ENCODE data around the gene GPR176.
A peak's percentile ranks its signal among the peaks of the same experiment; 100 is the strongest.

GPR176 gene

GRCh38 chr15:39784125-39784524 lies 135.9 kb downstream of the GPR176 start:
- Histone ChIP-seq H3K27me3 (ENCODE audit: control insufficient read depth in 5 of 5, insufficient read depth in 4 of 5, low read length in 5 of 5) (no peaks in the 10 kb centered on the region), H3K4me3 (ENCODE audit: low read depth in 1 of 5, low read length in 5 of 5) (no peak overlapping the region), H3K27ac (ENCODE audit: low read depth, low read length) (no peak overlapping the region), H3K4me1 (ENCODE audit: control insufficient read depth in 5 of 5, insufficient read depth in 5 of 5, low read length in 5 of 5) (peaks cover 0 to 23% (median 11%) of the 10 kb centered on the region in 5 donors), H3K9me3 (ENCODE audit: control insufficient read depth in 5 of 5, low read length in 5 of 5) (no peaks in the 10 kb centered on the region), H3K36me3 (ENCODE audit: control insufficient read depth in 5 of 5, insufficient read depth in 5 of 5, low read length in 5 of 5) (no peaks in the 10 kb centered on the region), H3K9ac (ENCODE audit: low read length in 5 of 5) (no peak overlapping the region)

DNA sequence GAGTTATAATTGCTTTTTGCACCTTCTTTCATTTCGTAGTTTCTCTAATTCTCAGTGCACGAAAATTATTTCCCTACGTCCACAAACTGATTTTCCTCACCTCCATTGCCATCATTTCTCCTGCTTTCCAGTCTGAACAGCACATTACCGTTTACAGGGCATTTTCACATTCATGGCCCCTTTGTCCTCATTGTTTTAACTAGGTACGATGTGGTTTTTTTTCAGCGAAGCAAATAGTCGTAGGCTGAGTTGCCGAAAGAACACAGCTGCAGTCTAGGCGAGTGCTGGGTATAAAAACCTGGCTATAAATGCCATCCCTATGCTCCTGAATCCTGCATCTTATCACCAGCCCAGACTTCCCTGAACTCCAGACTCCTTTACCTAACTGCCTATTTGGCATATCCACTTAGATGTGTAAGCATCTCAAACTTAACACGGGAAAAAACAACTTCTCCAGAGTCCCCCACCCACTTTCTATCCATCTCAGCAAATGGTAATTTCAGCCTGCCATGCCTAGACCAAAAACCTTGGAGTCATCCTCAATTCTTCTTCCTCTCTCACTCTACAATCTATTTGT lies 136.7 kb downstream of the GPR176 start:
- Histone ChIP-seq H3K4me3 (ENCODE audit: low read depth in 1 of 5, low read length in 5 of 5) (peak overlapping the region; percentile 74 to 97 (median 93)), H3K9ac (ENCODE audit: low read length in 5 of 5) (peak overlapping the region; percentile 67 to 86 (median 76)), H3K27ac (ENCODE audit: low read depth, low read length) (peak overlapping the region; percentile 32), H3K4me1 (ENCODE audit: control insufficient read depth in 5 of 5, insufficient read depth in 5 of 5, low read length in 5 of 5) (peaks cover 0 to 23% (median 11%) of the 10 kb centered on the region in 5 donors), H3K36me3 (ENCODE audit: control insufficient read depth in 5 of 5, insufficient read depth in 5 of 5, low read length in 5 of 5) (no peaks in the 10 kb centered on the region), H3K27me3 (ENCODE audit: control insufficient read depth in 5 of 5, insufficient read depth in 4 of 5, low read length in 5 of 5) (no peaks in the 10 kb centered on the region), H3K9me3 (ENCODE audit: control insufficient read depth in 5 of 5, low read length in 5 of 5) (no peaks in the 10 kb centered on the region)

DNA sequence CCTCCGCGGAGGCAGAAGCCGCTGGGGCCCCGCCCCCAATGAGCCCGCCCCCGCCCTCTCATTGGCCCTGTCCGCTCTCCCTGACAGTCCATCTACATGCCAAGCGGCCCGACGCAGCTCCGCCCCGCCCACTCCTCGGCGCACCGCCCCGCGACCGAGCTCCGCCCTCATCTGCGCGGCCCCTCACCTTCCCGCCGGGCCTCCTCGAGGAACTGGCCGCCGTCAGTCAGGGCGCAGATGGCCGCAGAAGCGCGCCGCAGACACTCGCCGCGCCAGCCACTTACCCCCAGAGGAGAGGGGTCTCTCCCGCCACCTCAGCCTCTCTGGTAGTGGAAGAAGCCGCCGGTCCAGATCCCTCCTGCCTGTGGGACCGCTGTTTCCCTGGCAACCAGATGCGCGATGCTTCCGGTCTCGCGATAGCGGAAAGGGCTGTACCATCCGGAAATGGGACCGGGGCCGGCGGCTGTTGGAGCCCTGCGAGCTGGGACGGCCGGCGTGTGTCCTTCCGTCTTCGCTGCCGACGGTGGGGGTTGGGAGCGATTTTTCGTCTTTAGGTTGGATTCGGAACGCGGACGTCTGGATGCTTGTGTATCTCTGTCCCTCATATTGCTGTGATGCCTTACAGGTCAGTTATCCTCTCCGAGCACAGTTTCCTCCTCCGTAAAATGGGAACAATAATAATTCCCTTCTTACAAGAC lies 137.5 kb downstream of the GPR176 start, which contains the start of gene FSIP1:
FSIP1 (minus strand) TSS at position 401 of the 698 bp plus-strand sequence. CDS start 6,317 bp downstream, outside the sequence.
- Histone ChIP-seq H3K27ac (ENCODE audit: low read depth, low read length) (peak within 1 kb of the TSS; percentile 32), H3K4me3 (ENCODE audit: low read depth in 1 of 5, low read length in 5 of 5) (peak within 1 kb of the TSS; percentile 74 to 97 (median 93)), H3K27me3 (ENCODE audit: control insufficient read depth in 5 of 5, insufficient read depth in 4 of 5, low read length in 5 of 5) (peaks cover 0 to 2% (median 0%) of the 10 kb centered on the region in 5 donors), H3K9me3 (ENCODE audit: control insufficient read depth in 5 of 5, low read length in 5 of 5) (no peaks in the 10 kb centered on the region), H3K9ac (ENCODE audit: low read length in 5 of 5) (peak within 1 kb of the TSS; percentile 67 to 86 (median 76)), H3K4me1 (ENCODE audit: control insufficient read depth in 5 of 5, insufficient read depth in 5 of 5, low read length in 5 of 5) (peaks cover 0 to 18% (median 11%) of the 10 kb centered on the region in 5 donors), H3K36me3 (ENCODE audit: control insufficient read depth in 5 of 5, insufficient read depth in 5 of 5, low read length in 5 of 5) (no peaks in the 10 kb centered on the region)

DNA sequence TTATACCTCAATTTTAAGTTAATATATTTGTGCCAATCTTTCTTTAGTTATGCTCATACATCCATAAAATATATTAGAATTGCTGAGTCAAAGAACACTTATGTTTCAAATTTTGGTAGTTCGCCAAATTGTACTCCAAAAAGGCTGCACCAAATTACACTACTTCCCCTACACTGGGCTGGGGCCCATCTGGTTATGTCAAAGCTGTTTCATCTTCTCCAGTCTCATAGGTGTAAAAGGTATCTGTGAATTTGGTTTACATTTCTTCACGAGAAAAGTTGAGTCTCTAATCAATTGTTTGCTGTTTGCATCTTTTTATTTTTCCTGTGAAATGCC lies 138.1 kb downstream of the GPR176 start:
- H3K27me3 ChIP-seq (ENCODE audit: control insufficient read depth in 5 of 5, insufficient read depth in 4 of 5, low read length in 5 of 5), result peaks cover 0 to 4% (median 0%) of the 10 kb centered on the region in 5 donors
- H3K9ac ChIP-seq (ENCODE audit: low read length in 5 of 5), result peak overlapping the region in 1 of 5 donors; percentile 39
- H3K4me1 ChIP-seq (ENCODE audit: control insufficient read depth in 5 of 5, insufficient read depth in 5 of 5, low read length in 5 of 5), result peaks cover 0 to 18% (median 11%) of the 10 kb centered on the region in 5 donors
- no peaks in the 10 kb centered on the region for H3K9me3 ChIP-seq (ENCODE audit: control insufficient read depth in 5 of 5, low read length in 5 of 5)
- peak overlapping the region; percentile 61 to 97 (median 74) for H3K4me3 ChIP-seq (ENCODE audit: low read depth in 1 of 5, low read length in 5 of 5)
- peak overlapping the region; percentile 32 for H3K27ac ChIP-seq (ENCODE audit: low read depth, low read length)
- H3K36me3 ChIP-seq (ENCODE audit: control insufficient read depth in 5 of 5, insufficient read depth in 5 of 5, low read length in 5 of 5), result no peaks in the 10 kb centered on the region

- H3K36me3 ChIP-seq (ENCODE audit: control insufficient read depth in 5 of 5, insufficient read depth in 5 of 5, low read length in 5 of 5), result no peaks in the 10 kb centered on the region
- peaks cover 0 to 4% (median 0%) of the 10 kb centered on the region in 5 donors for H3K27me3 ChIP-seq (ENCODE audit: control insufficient read depth in 5 of 5, insufficient read depth in 4 of 5, low read length in 5 of 5)
- no peak overlapping the region for H3K9ac ChIP-seq (ENCODE audit: low read length in 5 of 5)
- no peak overlapping the region for H3K27ac ChIP-seq (ENCODE audit: low read depth, low read length)
- peaks cover 0 to 18% (median 11%) of the 10 kb centered on the region in 5 donors for H3K4me1 ChIP-seq (ENCODE audit: control insufficient read depth in 5 of 5, insufficient read depth in 5 of 5, low read length in 5 of 5)
- peak overlapping the region in 1 of 5 donors; percentile 69 for H3K4me3 ChIP-seq (ENCODE audit: low read depth in 1 of 5, low read length in 5 of 5)
- no peaks in the 10 kb centered on the region for H3K9me3 ChIP-seq (ENCODE audit: control insufficient read depth in 5 of 5, low read length in 5 of 5)
Measured at GRCh38 chr15:39781147-39781966, 138.7 kb downstream of the GPR176 start.

GRCh38 chr15:39778021-39778420 lies 142.0 kb downstream of the GPR176 start:
- no peak overlapping the region for H3K9ac ChIP-seq (ENCODE audit: low read length in 5 of 5)
- H3K9me3 ChIP-seq (ENCODE audit: control insufficient read depth in 5 of 5, low read length in 5 of 5), result no peaks in the 10 kb centered on the region
- no peak overlapping the region for H3K27ac ChIP-seq (ENCODE audit: low read depth, low read length)

GRCh38 chr15:39777496-39777895 lies 142.6 kb downstream of the GPR176 start:
- Histone ChIP-seq H3K4me1 (ENCODE audit: control insufficient read depth in 5 of 5, insufficient read depth in 5 of 5, low read length in 5 of 5) (peaks cover 0 to 4% (median 0%) of the 10 kb centered on the region in 5 donors), H3K36me3 (ENCODE audit: control insufficient read depth in 5 of 5, insufficient read depth in 5 of 5, low read length in 5 of 5) (no peaks in the 10 kb centered on the region), H3K27ac (ENCODE audit: low read depth, low read length) (no peak overlapping the region), H3K4me3 (ENCODE audit: low read depth in 1 of 5, low read length in 5 of 5) (no peak overlapping the region), H3K27me3 (ENCODE audit: control insufficient read depth in 5 of 5, insufficient read depth in 4 of 5, low read length in 5 of 5) (peaks cover 0 to 4% (median 0%) of the 10 kb centered on the region in 5 donors), H3K9me3 (ENCODE audit: control insufficient read depth in 5 of 5, low read length in 5 of 5) (no peaks in the 10 kb centered on the region), H3K9ac (ENCODE audit: low read length in 5 of 5) (no peak overlapping the region)

More at GRCh38 chr15:39778021-39778420, 142.0 kb downstream of the GPR176 start:
- no peaks in the 10 kb centered on the region for H3K36me3 ChIP-seq (ENCODE audit: control insufficient read depth in 5 of 5, insufficient read depth in 5 of 5, low read length in 5 of 5)
- H3K4me1 ChIP-seq (ENCODE audit: control insufficient read depth in 5 of 5, insufficient read depth in 5 of 5, low read length in 5 of 5), result peaks cover 0 to 6% (median 3%) of the 10 kb centered on the region in 5 donors
- no peak overlapping the region for H3K4me3 ChIP-seq (ENCODE audit: low read depth in 1 of 5, low read length in 5 of 5)
- peaks cover 0 to 4% (median 0%) of the 10 kb centered on the region in 5 donors for H3K27me3 ChIP-seq (ENCODE audit: control insufficient read depth in 5 of 5, insufficient read depth in 4 of 5, low read length in 5 of 5)

DNA sequence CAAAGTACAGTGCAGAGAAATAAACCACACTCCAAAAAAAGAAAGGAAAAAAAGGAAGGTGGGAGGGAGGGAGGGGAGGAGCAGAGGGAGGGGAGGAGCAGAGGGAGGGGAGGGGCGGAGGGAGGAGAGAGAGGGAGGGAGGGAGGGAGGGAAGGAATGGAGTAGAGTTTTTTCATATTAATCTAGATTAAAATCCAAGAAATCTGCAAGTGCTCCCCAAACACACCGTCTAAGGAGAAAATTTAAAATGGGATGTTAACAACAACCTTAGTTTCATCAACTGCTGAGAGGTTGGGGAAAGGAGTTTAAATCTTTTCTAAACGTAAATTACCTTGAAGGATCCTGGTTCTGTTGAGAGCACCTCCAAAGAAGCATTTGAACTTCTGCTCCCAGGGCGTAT lies 144.0 kb downstream of the GPR176 start:
- no peak overlapping the region for H3K4me3 ChIP-seq (ENCODE audit: low read depth in 1 of 5, low read length in 5 of 5)
- no peak overlapping the region for H3K9ac ChIP-seq (ENCODE audit: low read length in 5 of 5)
- no peak overlapping the region for H3K27ac ChIP-seq (ENCODE audit: low read depth, low read length)
- peaks cover 0 to 4% (median 0%) of the 10 kb centered on the region in 5 donors for H3K27me3 ChIP-seq (ENCODE audit: control insufficient read depth in 5 of 5, insufficient read depth in 4 of 5, low read length in 5 of 5)
- no peaks in the 10 kb centered on the region for H3K36me3 ChIP-seq (ENCODE audit: control insufficient read depth in 5 of 5, insufficient read depth in 5 of 5, low read length in 5 of 5)
- H3K4me1 ChIP-seq (ENCODE audit: control insufficient read depth in 5 of 5, insufficient read depth in 5 of 5, low read length in 5 of 5), result peaks cover 0 to 11% (median 10%) of the 10 kb centered on the region in 5 donors
- H3K9me3 ChIP-seq (ENCODE audit: control insufficient read depth in 5 of 5, low read length in 5 of 5), result no peaks in the 10 kb centered on the region

GRCh38 chr15:39774688-39775267 lies 145.3 kb downstream of the GPR176 start:
- Histone ChIP-seq H3K4me3 (ENCODE audit: low read depth in 1 of 5, low read length in 5 of 5) (no peak overlapping the region), H3K36me3 (ENCODE audit: control insufficient read depth in 5 of 5, insufficient read depth in 5 of 5, low read length in 5 of 5) (no peaks in the 10 kb centered on the region), H3K27me3 (ENCODE audit: control insufficient read depth in 5 of 5, insufficient read depth in 4 of 5, low read length in 5 of 5) (peaks cover 0 to 4% (median 0%) of the 10 kb centered on the region in 5 donors), H3K27ac (ENCODE audit: low read depth, low read length) (no peak overlapping the region), H3K9me3 (ENCODE audit: control insufficient read depth in 5 of 5, low read length in 5 of 5) (no peaks in the 10 kb centered on the region), H3K9ac (ENCODE audit: low read length in 5 of 5) (no peak overlapping the region), H3K4me1 (ENCODE audit: control insufficient read depth in 5 of 5, insufficient read depth in 5 of 5, low read length in 5 of 5) (peaks cover 0 to 13% (median 12%) of the 10 kb centered on the region in 5 donors)

Measured in subcutaneous abdominal adipose tissue (tissue), 5 donors.